H9 (cell line): ENCODE measurements around the gene HLX. TPM values are rescaled to one million over a fixed set of nuclear protein-coding genes. Genes with fewer than 3 reads are reported as not detected.

Experiments
- DNase-seq: peaks from one replicate; pipeline ENCODE4 v3.0.0-alpha.2; 2017
- H2AFZ ChIP-seq: one replicate; pipeline ENCODE4 v1.6.1; 2013; ENCODE audit warnings: mild to moderate bottlenecking, low read length, control low read depth, moderate library complexity
- H2AK5ac ChIP-seq: 2 replicates; pipeline ENCODE4 v1.6.1; 2013; ENCODE audit warnings: low read length, control low read depth, mixed read lengths; ENCODE audit not compliant: insufficient read length
- H2BK120ac ChIP-seq: one replicate; pipeline ENCODE4 v1.6.1; 2013; ENCODE audit warnings: low read depth, mild to moderate bottlenecking, low read length, control low read depth, inconsistent platforms; ENCODE audit not compliant: poor library complexity, severe bottlenecking
- H2BK12ac ChIP-seq: 2 replicates; pipeline ENCODE4 v1.6.1; 2013; ENCODE audit warnings: low read length, control low read depth, mixed read lengths, low read depth; ENCODE audit not compliant: insufficient read length
- H2BK15ac ChIP-seq: 2 replicates; pipeline ENCODE4 v1.6.1; 2013; ENCODE audit warnings: low read depth, low read length, control low read depth
- H2BK20ac ChIP-seq: one replicate; pipeline ENCODE4 v1.6.1; 2013; ENCODE audit warnings: low read depth, mild to moderate bottlenecking, low read length, control low read depth, inconsistent platforms; ENCODE audit not compliant: poor library complexity, severe bottlenecking
- H2BK5ac ChIP-seq: 2 replicates; pipeline ENCODE4 v1.6.1; 2013; ENCODE audit warnings: low read length, control low read depth, mixed read lengths; ENCODE audit not compliant: insufficient read length
- H3K14ac ChIP-seq: 2 replicates; pipeline ENCODE4 v1.6.1; 2013; ENCODE audit warnings: low read length, control low read depth; ENCODE audit not compliant: insufficient read depth
- H3K18ac ChIP-seq: 2 replicates; pipeline ENCODE4 v1.6.1; 2013; ENCODE audit warnings: low read depth, mild to moderate bottlenecking, mixed read lengths, low read length, control low read depth; ENCODE audit not compliant: insufficient read length
- H3K23ac ChIP-seq: 2 replicates; pipeline ENCODE4 v1.6.1; 2013; ENCODE audit warnings: low read length, control low read depth, mixed read lengths, low read depth; ENCODE audit not compliant: insufficient read length
- H3K23me2 ChIP-seq: 2 replicates; pipeline ENCODE4 v1.6.1; 2013; ENCODE audit warnings: low read depth, mild to moderate bottlenecking, mixed read lengths, low read length, control low read depth; ENCODE audit not compliant: insufficient read length, poor library complexity, severe bottlenecking
- H3K27ac ChIP-seq: 2 replicates; pipeline ENCODE4 v1.5.1; 2013; ENCODE audit warnings: low read length, control low read depth, mixed read lengths, low read depth; ENCODE audit not compliant: insufficient read length
- H3K27me3 ChIP-seq: 2 replicates; pipeline ENCODE4 v1.6.1; 2013; ENCODE audit warnings: low read length, control low read depth, inconsistent platforms; ENCODE audit not compliant: insufficient read depth
- H3K4ac ChIP-seq: 2 replicates; pipeline ENCODE4 v1.6.1; 2013; ENCODE audit warnings: low read depth, mild to moderate bottlenecking, control low read depth, inconsistent platforms, low read length, moderate library complexity
- H3K4me1 ChIP-seq: 2 replicates; pipeline ENCODE4 v1.6.1; 2013; ENCODE audit warnings: low read length, control low read depth, inconsistent platforms; ENCODE audit not compliant: insufficient read depth
- H3K4me2 ChIP-seq: 2 replicates; pipeline ENCODE4 v1.6.1; 2013; ENCODE audit warnings: low read length, control low read depth, mixed read lengths; ENCODE audit not compliant: insufficient read length, insufficient read depth
- H3K56ac ChIP-seq: 2 replicates; pipeline ENCODE4 v1.6.1; 2013; ENCODE audit warnings: low read depth, mild to moderate bottlenecking, mixed read lengths, low read length, control low read depth; ENCODE audit not compliant: insufficient read length
- H3K79me1 ChIP-seq: 2 replicates; pipeline ENCODE4 v1.6.1; 2013; ENCODE audit warnings: low read depth, mild to moderate bottlenecking, moderate library complexity, low read length, control low read depth, inconsistent platforms; ENCODE audit not compliant: insufficient read depth, poor library complexity, severe bottlenecking
- H3K79me2 ChIP-seq: 2 replicates; pipeline ENCODE4 v1.6.1; 2013; ENCODE audit warnings: low read length, control low read depth, inconsistent platforms; ENCODE audit not compliant: insufficient read depth
- H3K9ac ChIP-seq: 2 replicates; pipeline ENCODE4 v1.6.1; 2013; ENCODE audit warnings: low read length, control low read depth, mixed read lengths; ENCODE audit not compliant: insufficient read length; ENCODE audit errors: extremely low read depth
- H3K9me3 ChIP-seq: one replicate; pipeline ENCODE4 v1.6.1; 2013; ENCODE audit warnings: low read depth, low read length, inconsistent platforms; ENCODE audit not compliant: control insufficient read depth
- H3T11ph ChIP-seq: one replicate; pipeline ENCODE4 v1.6.1; 2013; ENCODE audit warnings: mild to moderate bottlenecking, low read length, control low read depth, inconsistent platforms
- H4K20me1 ChIP-seq: one replicate; pipeline ENCODE4 v1.6.1; 2013; ENCODE audit not compliant: control insufficient read depth, insufficient read length, insufficient read depth
- H4K5ac ChIP-seq: 2 replicates; pipeline ENCODE4 v1.6.1; 2013; ENCODE audit warnings: low read depth, mild to moderate bottlenecking, mixed read lengths, low read length, control low read depth; ENCODE audit not compliant: insufficient read length
- H4K8ac ChIP-seq: replicated peaks from 2 replicates; pipeline ENCODE4 v1.6.1; 2013; ENCODE audit warnings: low read length, control low read depth, mixed read lengths, low read depth; ENCODE audit not compliant: insufficient read length
- H4K91ac ChIP-seq: 2 replicates; pipeline ENCODE4 v1.6.1; 2013; ENCODE audit warnings: low read depth, mild to moderate bottlenecking, moderate library complexity, mixed read lengths, low read length, control low read depth; ENCODE audit not compliant: insufficient read length
- H3K27ac Mint-ChIP-seq, 3 experiments: 2 replicates in 2 of 3; 3 replicates in 1 of 3; pipeline ENCODE4 v1.8.0; 2020 to 2021; ENCODE audit warnings: mixed read lengths in 3 of 3, mild to moderate bottlenecking in 1 of 3, moderate library complexity in 1 of 3
- H3K27me3 Mint-ChIP-seq: 2 replicates; pipeline ENCODE4 v1.8.0; 2021; ENCODE audit warnings: low read depth, mild to moderate bottlenecking, moderate library complexity, mixed read lengths
- H3K36me3 Mint-ChIP-seq, 3 experiments: 2 replicates in 2 of 3; 3 replicates in 1 of 3; pipeline ENCODE4 v1.8.0; 2020 to 2021; ENCODE audit warnings: low read depth in 3 of 3, mixed read lengths in 3 of 3; ENCODE audit not compliant: insufficient read depth in 1 of 3
- H3K4me1 Mint-ChIP-seq, 2 experiments: 2 replicates each; pipeline ENCODE4 v1.8.0; 2020; ENCODE audit warnings: mixed read lengths in 2 of 2
- H3K4me3 Mint-ChIP-seq, 2 experiments: 2 replicates in 1 of 2; 3 replicates in 1 of 2; pipeline ENCODE4 v1.8.0; 2020 to 2021; ENCODE audit warnings: mild to moderate bottlenecking in 2 of 2, mixed read lengths in 2 of 2, moderate library complexity in 1 of 2
- H3K9me3 Mint-ChIP-seq, 2 experiments: 2 replicates in 1 of 2; 3 replicates in 1 of 2; pipeline ENCODE4 v1.8.0; 2020; ENCODE audit warnings: mild to moderate bottlenecking in 2 of 2, mixed read lengths in 2 of 2, moderate library complexity in 1 of 2
- CTCF ChIP-seq: fragments of 200-600 bp; sonication (generic); conservative IDR thresholded peaks from 3 replicates; pipeline ENCODE4 v1.8.0; 2021; ENCODE audit warnings: antibody characterized with exemption, mild to moderate bottlenecking
- WGBS: extraction: QIAGEN DNeasy Blood & Tissue Kit; methylation state at CpG from one replicate; pipeline ENCODE4 v1.1.7; 2013; ENCODE audit warnings: missing lambda C conversion rate, low lambda C conversion rate, mixed read lengths; ENCODE audit not compliant: insufficient read length; ENCODE audit errors: extremely low coverage; 5-methylcytosine and 5-hydroxymethylcytosine counted together
- total RNA-seq: library from RNA; stranded (reverse); gene quantifications from 2 replicates; pipeline ENCODE4 v1.2.1, GENCODE V29; 2021

HLX gene
- total RNA-seq, 1 experiment from 2014 or later, result 0.37 TPM

- no peak overlapping the region for H4K8ac ChIP-seq
- no peaks in the 10 kb centered on the region for H3K79me2 ChIP-seq
- no peaks in the 10 kb centered on the region for H3K27me3 ChIP-seq
- H3T11ph ChIP-seq, result no peak overlapping the region
- no peaks in the 10 kb centered on the region for H3K79me1 ChIP-seq
- Mint-ChIP-seq H3K4me1 (peaks cover 16 to 18% of the 10 kb centered on the region in 2 experiments), H3K27ac (no peak overlapping the region), H3K4me3 (no peak overlapping the region), H3K9me3 (no peaks in the 10 kb centered on the region), H3K27me3 (peaks cover 5% of the 10 kb centered on the region; the same call in 1 of the 2 replicates), H3K36me3 (no peaks in the 10 kb centered on the region; a peak in 1 of 7 replicates)
- H3K23ac ChIP-seq, result no peak overlapping the region
- no peak overlapping the region for H2AFZ ChIP-seq
- H2BK20ac ChIP-seq, result no peak overlapping the region
- no peak overlapping the region for H2BK15ac ChIP-seq
- no peak for TF ChIP-seq CTCF
- no peak overlapping the region for H3K4me2 ChIP-seq
- no peak overlapping the region for H4K91ac ChIP-seq
- no peak overlapping the region for H4K5ac ChIP-seq
- no peak overlapping the region for H3K4ac ChIP-seq
- H2BK12ac ChIP-seq, result no peak overlapping the region
- no peak overlapping the region for H2BK5ac ChIP-seq
- H4K20me1 ChIP-seq, result no peaks in the 10 kb centered on the region
- no peaks in the 10 kb centered on the region for H3K9me3 ChIP-seq
- H2BK120ac ChIP-seq, result no peak overlapping the region
- no peak overlapping the region for H2AK5ac ChIP-seq
- H3K9ac ChIP-seq, result no peak overlapping the region
- H3K4me1 ChIP-seq, result peaks cover 2% of the 10 kb centered on the region; the same call in 1 of the 2 replicates
- no CpG with 5 or more reads among the region's 5 CpGs for WGBS
- DNase-seq, result no peak
- H3K27ac ChIP-seq, result no peak overlapping the region
- H3K23me2 ChIP-seq, result no peaks in the 10 kb centered on the region
- no peak overlapping the region for H3K18ac ChIP-seq
- no peak overlapping the region for H3K14ac ChIP-seq
- H3K56ac ChIP-seq, result no peak overlapping the region
Observed at GRCh38 chr1:220922951-220923350, 43.7 kb downstream of the HLX start.
